ENCODE results near the gene CHCHD3. TPM values are rescaled to one million over a fixed set of nuclear protein-coding genes. Genes with fewer than 3 reads are reported as not detected.

CHCHD3 gene
- total and polyA plus RNA-seq, 2 of the 4 experiments (the other 2 are of a cell fraction), result 56.9 to 141 TPM

GRCh38 chr7:132828502-132828901 lies 253.4 kb downstream of the CHCHD3 start:
- no peaks in the 10 kb centered on the region for H3K9me3 ChIP-seq (ENCODE audit: control insufficient read depth, insufficient read depth, low read length)
- intact Hi-C loops (cut with micrococcal nuclease), result no loop called here
- ChIA-PET CTCF (no interaction called here), POLR2A (ENCODE audit: unreplicated experiment) (no interaction called here)
- no TSS peak for BruUV-seq (replicated peaks)
- H2BK20ac ChIP-seq (ENCODE audit: low read depth, low read length), result no peak overlapping the region
- H2BK5ac ChIP-seq (ENCODE audit: low read depth, low read length, poor library complexity, severe bottlenecking), result no peak overlapping the region
- no peak overlapping the region for H4K5ac ChIP-seq (ENCODE audit: low read depth, low read length)
- H2BK120ac ChIP-seq (ENCODE audit: low read depth, low read length), result no peak overlapping the region
- no peaks in the 10 kb centered on the region for H3K4me1 ChIP-seq (ENCODE audit: control insufficient read depth, insufficient read depth, low read length)
- no peak overlapping the region for H2AK5ac ChIP-seq (ENCODE audit: low read depth, low read length)
- H4K8ac ChIP-seq (ENCODE audit: low read depth in 2 of 2, low read length in 2 of 2), result no peak overlapping the region
- no peak overlapping the region for H3K27ac ChIP-seq (ENCODE audit: insufficient read depth, low read length)
- H2AFZ ChIP-seq (replicated peaks; ENCODE audit: low read length, poor library complexity), result no peak overlapping the region
- H3K36me3 ChIP-seq (ENCODE audit: control insufficient read depth, insufficient read depth, low read length), result no peaks in the 10 kb centered on the region
- DNase-seq (no peak), ATAC-seq (ENCODE audit: low read depth) (no peak)
- no peaks in the 10 kb centered on the region; the same call in 1 of the 2 replicates for H3K9me1 ChIP-seq (ENCODE audit: insufficient read depth, low read length)
- no peak overlapping the region for H3K4ac ChIP-seq (ENCODE audit: low read depth, low read length)
- no peak overlapping the region for H3K56ac ChIP-seq (ENCODE audit: extremely low read depth, insufficient read depth, low read length)
- TF ChIP-seq FOS (IDR thresholded peaks at IDR 0.05; ENCODE audit: low read depth, low read length), result no peak
- H3K18ac ChIP-seq (ENCODE audit: low read depth, low read length), result no peak overlapping the region
- dilution Hi-C loops (cut with HindIII; ENCODE audit: low sequenced_read_pairs, unreplicated experiment), result no loop called here
- H3K14ac ChIP-seq (replicated peaks; ENCODE audit: low read depth, low read length), result no peak overlapping the region
- H3K9ac ChIP-seq (ENCODE audit: low read depth, low read length), result no peak overlapping the region
- in situ Hi-C loops (cut with MboI; ENCODE audit: low sequenced_read_pairs), result no loop called here
- H2AK9ac ChIP-seq (replicated peaks; ENCODE audit: low read depth, low read length, poor library complexity), result no peak overlapping the region
- H3K27me3 ChIP-seq (ENCODE audit: control insufficient read depth, insufficient read depth, low read length), result no peaks in the 10 kb centered on the region
- no peak overlapping the region for H4K91ac ChIP-seq (ENCODE audit: insufficient read depth, low read depth, low read length)
- no peaks in the 10 kb centered on the region for H4K20me1 ChIP-seq (ENCODE audit: insufficient read depth, low read length)
- H3K23ac ChIP-seq (ENCODE audit: low read depth, low read length), result no peak overlapping the region
- H3K79me1 ChIP-seq (ENCODE audit: low read depth in 1 of 2, low read length in 2 of 2), result peaks cover 3 to 6% of the 10 kb centered on the region in 2 experiments; a peak in 2 of 4 replicates
- H3K4me2 ChIP-seq (ENCODE audit: low read depth, low read length), result no peak overlapping the region
- no peak overlapping the region for H2BK15ac ChIP-seq (ENCODE audit: low read depth, low read length)
- H3K4me3 ChIP-seq (ENCODE audit: insufficient read depth, low read depth, low read length), result no peak overlapping the region
